ENCODE results near the gene RFTN1.

RFTN1 gene

DNA sequence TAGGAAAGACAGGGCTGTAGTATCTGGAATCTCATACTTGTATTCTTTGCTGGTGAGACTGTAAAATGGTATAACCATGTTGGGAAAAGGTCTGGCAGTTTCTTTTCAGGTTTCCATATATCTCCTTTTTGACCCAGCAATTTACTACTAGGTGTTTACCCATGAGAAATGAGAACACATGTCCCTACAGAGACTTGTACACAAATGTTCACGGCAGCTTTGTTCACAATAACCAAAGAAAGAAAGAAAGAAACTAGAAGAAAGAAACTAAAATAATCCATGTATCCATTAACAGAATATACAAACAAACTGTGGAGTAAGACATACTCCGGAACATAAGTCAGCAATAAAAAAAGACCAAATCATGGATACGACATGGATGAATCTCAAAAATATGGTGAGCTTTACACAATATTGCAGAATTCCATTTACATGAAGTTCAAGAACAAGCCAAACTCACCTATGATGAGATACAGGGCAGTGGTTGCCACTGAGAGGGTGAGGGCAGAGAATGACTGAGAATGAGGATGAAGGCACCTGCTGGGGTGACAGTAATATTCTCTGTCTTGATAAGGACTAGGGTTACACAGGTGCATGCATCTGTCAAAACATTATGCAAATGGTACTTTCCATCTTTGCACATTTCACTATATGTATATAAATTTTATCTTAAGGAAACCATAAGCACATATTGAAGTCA is 2.7 kb downstream of the RFTN1 start:
- H3K4me3 ChIP-seq (ENCODE audit: low read depth, low read length) = peak overlapping the region; percentile 82
- TF ChIP-seq, protein P1, sequence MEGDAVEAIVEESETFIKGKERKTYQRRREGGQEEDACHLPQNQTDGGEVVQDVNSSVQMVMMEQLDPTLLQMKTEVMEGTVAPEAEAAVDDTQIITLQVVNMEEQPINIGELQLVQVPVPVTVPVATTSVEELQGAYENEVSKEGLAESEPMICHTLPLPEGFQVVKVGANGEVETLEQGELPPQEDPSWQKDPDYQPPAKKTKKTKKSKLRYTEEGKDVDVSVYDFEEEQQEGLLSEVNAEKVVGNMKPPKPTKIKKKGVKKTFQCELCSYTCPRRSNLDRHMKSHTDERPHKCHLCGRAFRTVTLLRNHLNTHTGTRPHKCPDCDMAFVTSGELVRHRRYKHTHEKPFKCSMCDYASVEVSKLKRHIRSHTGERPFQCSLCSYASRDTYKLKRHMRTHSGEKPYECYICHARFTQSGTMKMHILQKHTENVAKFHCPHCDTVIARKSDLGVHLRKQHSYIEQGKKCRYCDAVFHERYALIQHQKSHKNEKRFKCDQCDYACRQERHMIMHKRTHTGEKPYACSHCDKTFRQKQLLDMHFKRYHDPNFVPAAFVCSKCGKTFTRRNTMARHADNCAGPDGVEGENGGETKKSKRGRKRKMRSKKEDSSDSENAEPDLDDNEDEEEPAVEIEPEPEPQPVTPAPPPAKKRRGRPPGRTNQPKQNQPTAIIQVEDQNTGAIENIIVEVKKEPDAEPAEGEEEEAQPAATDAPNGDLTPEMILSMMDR (IDR thresholded peaks at IDR 0.05; ENCODE audit: low read depth, low read length) = no peak

GRCh38 chr3:16509721-16510619 is 3.5 kb downstream of the RFTN1 start:
- TF ChIP-seq, protein P1 (IDR thresholded peaks at IDR 0.05; ENCODE audit: low read depth, low read length) = no peak
- H3K4me3 ChIP-seq (ENCODE audit: low read depth, low read length) = no peak overlapping the region

DNA sequence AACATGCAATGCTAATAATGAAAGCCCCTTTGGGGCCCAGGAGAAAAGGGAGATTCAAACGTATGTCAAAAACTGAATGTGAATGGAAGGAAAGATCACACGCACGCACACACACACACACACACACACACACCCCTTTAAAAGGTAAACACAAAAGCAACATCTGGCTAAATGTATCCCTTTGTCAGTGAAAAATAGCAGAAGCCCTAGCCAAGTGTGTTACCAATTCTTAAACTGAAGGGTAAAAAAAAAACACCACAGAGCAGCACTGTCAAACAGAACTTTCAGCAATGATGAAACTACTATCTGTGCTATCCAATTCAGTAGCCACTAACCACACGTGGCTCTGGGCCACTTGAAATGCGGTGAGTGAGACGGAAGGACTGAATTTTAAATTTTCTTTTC is 4.9 kb downstream of the RFTN1 start:
- TF ChIP-seq, protein P1 (IDR thresholded peaks at IDR 0.05; ENCODE audit: low read depth, low read length) = no peak
- no peak overlapping the region for H3K4me3 ChIP-seq (ENCODE audit: low read depth, low read length)

GRCh38 chr3:16508243-16508578 is 5.3 kb downstream of the RFTN1 start:
- no peak overlapping the region for H3K4me3 ChIP-seq (ENCODE audit: low read depth, low read length)
- TF ChIP-seq, protein P1 (IDR thresholded peaks at IDR 0.05; ENCODE audit: low read depth, low read length) = no peak

DNA sequence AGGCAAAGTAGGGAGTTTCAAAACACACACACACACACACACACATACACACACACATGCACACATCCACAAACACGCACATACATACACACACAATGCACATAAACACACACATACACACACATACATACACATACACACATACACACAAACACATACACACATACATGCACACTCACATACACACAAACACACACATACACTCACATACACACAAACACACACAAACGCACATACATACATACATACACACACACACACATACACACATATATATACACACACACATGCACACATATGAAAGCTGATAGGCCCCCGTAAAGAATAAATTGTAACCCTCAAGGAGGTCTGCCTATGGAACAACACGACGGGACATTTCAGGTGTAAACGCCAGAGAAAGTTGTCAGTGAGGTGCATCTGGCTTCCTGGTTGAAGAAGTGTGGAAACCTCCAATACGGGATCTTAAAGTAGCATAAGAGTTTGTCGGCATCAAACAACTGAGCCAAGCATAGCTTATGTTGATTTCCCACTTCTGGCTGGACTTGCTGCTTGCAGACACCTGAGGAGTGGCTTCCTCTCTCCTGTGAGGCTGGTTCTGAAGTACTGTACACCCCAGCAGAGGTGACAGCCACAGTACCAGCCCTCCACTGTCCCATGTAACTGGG is 5.8 kb downstream of the RFTN1 start:
- TF ChIP-seq, protein P1 (IDR thresholded peaks at IDR 0.05; ENCODE audit: low read depth, low read length) = no peak
- no peak overlapping the region for H3K4me3 ChIP-seq (ENCODE audit: low read depth, low read length)

GRCh38 chr3:16506884-16507577 is 6.5 kb downstream of the RFTN1 start:
- TF ChIP-seq, protein P1 (IDR thresholded peaks at IDR 0.05; ENCODE audit: low read depth, low read length) = no peak
- H3K4me3 ChIP-seq (ENCODE audit: low read depth, low read length) = no peak overlapping the region

Measured in WI38 (cell line).